Measurements from ENCODE around the gene SRP68.

DNA sequence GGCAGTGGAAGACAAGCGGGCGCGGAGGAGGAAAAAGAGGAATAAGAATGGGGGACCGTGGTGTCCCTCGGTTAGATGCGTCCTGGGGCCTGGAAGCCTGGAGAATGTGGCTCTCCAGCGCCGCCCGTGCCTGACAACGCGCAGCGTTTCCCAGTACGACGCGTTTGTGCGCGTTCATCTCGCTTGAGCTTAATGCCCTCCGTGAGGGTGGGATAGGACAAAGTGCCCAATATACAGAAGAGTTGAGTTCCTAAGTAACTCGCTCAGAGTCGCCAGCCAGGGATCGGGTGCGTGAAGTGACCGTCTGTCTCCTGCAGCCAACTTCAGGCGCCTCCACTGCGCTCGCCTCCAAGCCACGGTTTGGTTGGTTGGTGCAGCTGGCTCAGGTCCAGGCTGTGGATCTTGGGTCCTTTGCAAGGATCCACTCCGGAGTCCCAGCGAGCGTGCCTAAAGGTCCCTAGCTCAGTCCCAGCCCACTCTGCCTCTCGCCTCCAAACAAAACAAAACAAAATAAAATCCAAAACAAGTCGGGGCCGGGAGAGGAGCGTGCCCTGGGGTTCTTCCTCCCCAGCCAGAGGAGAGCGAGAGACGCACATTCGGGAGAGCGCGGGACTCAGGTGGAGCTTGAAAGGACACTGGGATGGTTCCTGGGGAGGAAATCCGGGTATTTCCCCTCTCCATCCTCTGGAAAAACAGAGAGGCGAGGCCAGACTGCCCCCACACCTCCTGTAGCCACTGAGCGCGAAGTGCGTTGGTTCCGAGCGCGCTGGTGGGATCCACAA, 3.2 kb upstream of the SRP68 start:
- TF ChIP-seq, protein P1, sequence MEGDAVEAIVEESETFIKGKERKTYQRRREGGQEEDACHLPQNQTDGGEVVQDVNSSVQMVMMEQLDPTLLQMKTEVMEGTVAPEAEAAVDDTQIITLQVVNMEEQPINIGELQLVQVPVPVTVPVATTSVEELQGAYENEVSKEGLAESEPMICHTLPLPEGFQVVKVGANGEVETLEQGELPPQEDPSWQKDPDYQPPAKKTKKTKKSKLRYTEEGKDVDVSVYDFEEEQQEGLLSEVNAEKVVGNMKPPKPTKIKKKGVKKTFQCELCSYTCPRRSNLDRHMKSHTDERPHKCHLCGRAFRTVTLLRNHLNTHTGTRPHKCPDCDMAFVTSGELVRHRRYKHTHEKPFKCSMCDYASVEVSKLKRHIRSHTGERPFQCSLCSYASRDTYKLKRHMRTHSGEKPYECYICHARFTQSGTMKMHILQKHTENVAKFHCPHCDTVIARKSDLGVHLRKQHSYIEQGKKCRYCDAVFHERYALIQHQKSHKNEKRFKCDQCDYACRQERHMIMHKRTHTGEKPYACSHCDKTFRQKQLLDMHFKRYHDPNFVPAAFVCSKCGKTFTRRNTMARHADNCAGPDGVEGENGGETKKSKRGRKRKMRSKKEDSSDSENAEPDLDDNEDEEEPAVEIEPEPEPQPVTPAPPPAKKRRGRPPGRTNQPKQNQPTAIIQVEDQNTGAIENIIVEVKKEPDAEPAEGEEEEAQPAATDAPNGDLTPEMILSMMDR (IDR thresholded peaks at IDR 0.05) = no peak
- TF ChIP-seq POLR2A (IDR thresholded peaks at IDR 0.05) = no peak
